Measurements from ENCODE around the gene PRAMEF9.
"Not testable (repeated sequence)": the region's sequence is repeated elsewhere in the genome, so short reads cannot be mapped to it uniquely, and the experiment has no call there.

- TF ChIP-seq PHF8 (IDR thresholded peaks at IDR 0.05; ENCODE audit: borderline replicate concordance, low read depth); EP300 (IDR thresholded peaks at IDR 0.05); MAX (IDR thresholded peaks at IDR 0.05): not testable (repeated sequence)
Observed at GRCh38 chr1:13219203-13219602, 47.6 kb downstream of the PRAMEF9 start.

Data from A549 (cell line).